ENCODE data around the gene SETD5. TPM values are rescaled to one million over a fixed set of nuclear protein-coding genes. Genes with fewer than 3 reads are reported as not detected.

SETD5 gene
- total and polyA plus RNA-seq, 2 experiments from 2014 or later, result 143 to 172 TPM

DNA sequence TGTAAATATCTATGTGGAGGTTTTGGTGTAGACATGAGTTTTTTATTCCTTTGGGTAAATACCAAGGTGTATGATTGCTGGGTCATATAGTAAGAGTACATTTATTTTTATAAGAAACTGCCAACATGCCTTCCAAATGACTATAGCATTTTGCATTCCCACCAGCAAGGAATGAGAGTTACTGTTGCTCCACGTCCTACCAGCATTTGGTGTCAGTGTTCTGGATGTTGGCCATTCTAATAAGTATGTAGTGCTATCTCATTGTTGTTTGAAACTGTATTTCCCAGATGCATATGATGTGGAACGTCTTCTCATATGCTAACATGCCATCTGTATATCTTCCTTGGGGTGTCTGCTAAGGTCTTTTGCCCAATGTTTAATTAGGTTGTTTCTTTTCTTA lies 117.5 kb downstream of the SETD5 start:
- Histone ChIP-seq H3K79me2 (replicated peaks; ENCODE audit: insufficient read depth) (no peaks in the 10 kb centered on the region), H4K20me1 (replicated peaks; ENCODE audit: insufficient read depth) (0 out of 2 replicates have a peak, but pooled peaks cover under 1% of the 10 kb centered on the region), H2AFZ (no peak overlapping the region), H3K4me1 (ENCODE audit: insufficient read depth) (no peaks in the 10 kb centered on the region), H3F3A (replicated peaks; ENCODE audit: low read depth) (no peaks in the 10 kb centered on the region), H3K27me3 (ENCODE audit: insufficient read depth) (peaks cover 14% of the 10 kb centered on the region), H3K4me2 (no peak overlapping the region), H3K9me2 (ENCODE audit: insufficient read depth) (no peaks in the 10 kb centered on the region), H3K4me3 (no peak overlapping the region), H3K27ac (ENCODE audit: low read depth) (no peak overlapping the region), H3K36me3 (ENCODE audit: insufficient read depth) (no peaks in the 10 kb centered on the region)
- Mint-ChIP-seq H3K4me1 (no peaks in the 10 kb centered on the region), H3K9me3 (peaks cover 12% of the 10 kb centered on the region; the same call in 2 of the 3 replicates), H3K27me3 (ENCODE audit: insufficient read depth, low read depth, poor library complexity) (peaks cover 1% of the 10 kb centered on the region), H3K36me3 (ENCODE audit: low read depth) (peaks cover 4% of the 10 kb centered on the region; the same call in 2 of the 3 replicates), H3K4me3 (no peak overlapping the region; the same call in 2 of the 3 replicates), H3K27ac (no peak overlapping the region)
- DNase-seq (ENCODE audit: low spot score) (no peak), ATAC-seq (no peak)
- TF ChIP-seq, protein P1, sequence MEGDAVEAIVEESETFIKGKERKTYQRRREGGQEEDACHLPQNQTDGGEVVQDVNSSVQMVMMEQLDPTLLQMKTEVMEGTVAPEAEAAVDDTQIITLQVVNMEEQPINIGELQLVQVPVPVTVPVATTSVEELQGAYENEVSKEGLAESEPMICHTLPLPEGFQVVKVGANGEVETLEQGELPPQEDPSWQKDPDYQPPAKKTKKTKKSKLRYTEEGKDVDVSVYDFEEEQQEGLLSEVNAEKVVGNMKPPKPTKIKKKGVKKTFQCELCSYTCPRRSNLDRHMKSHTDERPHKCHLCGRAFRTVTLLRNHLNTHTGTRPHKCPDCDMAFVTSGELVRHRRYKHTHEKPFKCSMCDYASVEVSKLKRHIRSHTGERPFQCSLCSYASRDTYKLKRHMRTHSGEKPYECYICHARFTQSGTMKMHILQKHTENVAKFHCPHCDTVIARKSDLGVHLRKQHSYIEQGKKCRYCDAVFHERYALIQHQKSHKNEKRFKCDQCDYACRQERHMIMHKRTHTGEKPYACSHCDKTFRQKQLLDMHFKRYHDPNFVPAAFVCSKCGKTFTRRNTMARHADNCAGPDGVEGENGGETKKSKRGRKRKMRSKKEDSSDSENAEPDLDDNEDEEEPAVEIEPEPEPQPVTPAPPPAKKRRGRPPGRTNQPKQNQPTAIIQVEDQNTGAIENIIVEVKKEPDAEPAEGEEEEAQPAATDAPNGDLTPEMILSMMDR (conservative IDR thresholded peaks at IDR 0.05; ENCODE audit: low read depth in 2 of 2), result no peak
- TF ChIP-seq STAT1 (IDR thresholded peaks at IDR 0.05; ENCODE audit: unreplicated experiment) (no peak), CREB1 (CRISPR knock-in tag; IDR thresholded peaks at IDR 0.05; ENCODE audit: low read depth) (no peak), POLR2AphosphoS5 (IDR thresholded peaks at IDR 0.05; ENCODE audit: low read depth) (no peak), EZH2 (IDR thresholded peaks at IDR 0.05; ENCODE audit: low read depth, unreplicated experiment) (no peak)
- TF ChIP-seq, protein P2, sequence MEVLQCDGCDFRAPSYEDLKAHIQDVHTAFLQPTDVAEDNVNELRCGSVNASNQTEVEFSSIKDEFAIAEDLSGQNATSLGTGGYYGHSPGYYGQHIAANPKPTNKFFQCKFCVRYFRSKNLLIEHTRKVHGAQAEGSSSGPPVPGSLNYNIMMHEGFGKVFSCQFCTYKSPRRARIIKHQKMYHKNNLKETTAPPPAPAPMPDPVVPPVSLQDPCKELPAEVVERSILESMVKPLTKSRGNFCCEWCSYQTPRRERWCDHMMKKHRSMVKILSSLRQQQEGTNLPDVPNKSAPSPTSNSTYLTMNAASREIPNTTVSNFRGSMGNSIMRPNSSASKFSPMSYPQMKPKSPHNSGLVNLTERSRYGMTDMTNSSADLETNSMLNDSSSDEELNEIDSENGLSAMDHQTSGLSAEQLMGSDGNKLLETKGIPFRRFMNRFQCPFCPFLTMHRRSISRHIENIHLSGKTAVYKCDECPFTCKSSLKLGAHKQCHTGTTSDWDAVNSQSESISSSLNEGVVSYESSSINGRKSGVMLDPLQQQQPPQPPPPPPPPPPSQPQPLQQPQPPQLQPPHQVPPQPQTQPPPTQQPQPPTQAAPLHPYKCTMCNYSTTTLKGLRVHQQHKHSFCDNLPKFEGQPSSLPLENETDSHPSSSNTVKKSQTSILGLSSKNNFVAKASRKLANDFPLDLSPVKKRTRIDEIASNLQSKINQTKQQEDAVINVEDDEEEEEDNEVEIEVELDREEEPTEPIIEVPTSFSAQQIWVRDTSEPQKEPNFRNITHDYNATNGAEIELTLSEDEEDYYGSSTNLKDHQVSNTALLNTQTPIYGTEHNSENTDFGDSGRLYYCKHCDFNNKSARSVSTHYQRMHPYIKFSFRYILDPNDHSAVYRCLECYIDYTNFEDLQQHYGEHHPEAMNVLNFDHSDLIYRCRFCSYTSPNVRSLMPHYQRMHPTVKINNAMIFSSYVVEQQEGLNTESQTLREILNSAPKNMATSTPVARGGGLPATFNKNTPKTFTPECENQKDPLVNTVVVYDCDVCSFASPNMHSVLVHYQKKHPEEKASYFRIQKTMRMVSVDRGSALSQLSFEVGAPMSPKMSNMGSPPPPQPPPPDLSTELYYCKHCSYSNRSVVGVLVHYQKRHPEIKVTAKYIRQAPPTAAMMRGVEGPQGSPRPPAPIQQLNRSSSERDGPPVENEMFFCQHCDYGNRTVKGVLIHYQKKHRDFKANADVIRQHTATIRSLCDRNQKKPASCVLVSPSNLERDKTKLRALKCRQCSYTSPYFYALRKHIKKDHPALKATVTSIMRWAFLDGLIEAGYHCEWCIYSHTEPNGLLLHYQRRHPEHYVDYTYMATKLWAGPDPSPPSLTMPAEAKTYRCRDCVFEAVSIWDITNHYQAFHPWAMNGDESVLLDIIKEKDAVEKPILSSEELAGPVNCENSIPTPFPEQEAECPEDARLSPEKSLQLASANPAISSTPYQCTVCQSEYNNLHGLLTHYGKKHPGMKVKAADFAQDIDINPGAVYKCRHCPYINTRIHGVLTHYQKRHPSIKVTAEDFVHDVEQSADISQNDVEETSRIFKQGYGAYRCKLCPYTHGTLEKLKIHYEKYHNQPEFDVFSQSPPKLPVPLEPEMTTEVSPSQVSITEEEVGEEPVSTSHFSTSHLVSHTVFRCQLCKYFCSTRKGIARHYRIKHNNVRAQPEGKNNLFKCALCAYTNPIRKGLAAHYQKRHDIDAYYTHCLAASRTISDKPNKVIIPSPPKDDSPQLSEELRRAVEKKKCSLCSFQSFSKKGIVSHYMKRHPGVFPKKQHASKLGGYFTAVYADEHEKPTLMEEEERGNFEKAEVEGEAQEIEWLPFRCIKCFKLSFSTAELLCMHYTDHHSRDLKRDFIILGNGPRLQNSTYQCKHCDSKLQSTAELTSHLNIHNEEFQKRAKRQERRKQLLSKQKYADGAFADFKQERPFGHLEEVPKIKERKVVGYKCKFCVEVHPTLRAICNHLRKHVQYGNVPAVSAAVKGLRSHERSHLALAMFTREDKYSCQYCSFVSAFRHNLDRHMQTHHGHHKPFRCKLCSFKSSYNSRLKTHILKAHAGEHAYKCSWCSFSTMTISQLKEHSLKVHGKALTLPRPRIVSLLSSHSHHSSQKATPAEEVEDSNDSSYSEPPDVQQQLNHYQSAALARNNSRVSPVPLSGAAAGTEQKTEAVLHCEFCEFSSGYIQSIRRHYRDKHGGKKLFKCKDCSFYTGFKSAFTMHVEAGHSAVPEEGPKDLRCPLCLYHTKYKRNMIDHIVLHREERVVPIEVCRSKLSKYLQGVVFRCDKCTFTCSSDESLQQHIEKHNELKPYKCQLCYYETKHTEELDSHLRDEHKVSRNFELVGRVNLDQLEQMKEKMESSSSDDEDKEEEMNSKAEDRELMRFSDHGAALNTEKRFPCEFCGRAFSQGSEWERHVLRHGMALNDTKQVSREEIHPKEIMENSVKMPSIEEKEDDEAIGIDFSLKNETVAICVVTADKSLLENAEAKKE (CRISPR knock-in tag; IDR thresholded peaks at IDR 0.05), result no peak

All from GM23338 (cell line).